Prostate gland (tissue), 2 donors: Measurements from ENCODE around the gene SLU7.

Experiments
- CTCF ChIP-seq, 4 experiments: fragments of 200-600 bp in 2 of 4; fragments of 450-650 bp in 2 of 4; sonication (generic) in 2 of 4; IDR thresholded peaks; 1 replicate in 3 of 4; 2 replicates in 1 of 4; pipeline ENCODE4 v1.5.1; 2016 to 2019; ENCODE audit warnings: antibody characterized with exemption in 4 of 4, mild to moderate bottlenecking in 2 of 4, moderate library complexity in 2 of 4
- POLR2A ChIP-seq: fragments of 450-650 bp; IDR thresholded peaks from one replicate; pipeline ENCODE4 v1.6.1; 2016; ENCODE audit warnings: antibody characterized with exemption, mild to moderate bottlenecking

DNA sequence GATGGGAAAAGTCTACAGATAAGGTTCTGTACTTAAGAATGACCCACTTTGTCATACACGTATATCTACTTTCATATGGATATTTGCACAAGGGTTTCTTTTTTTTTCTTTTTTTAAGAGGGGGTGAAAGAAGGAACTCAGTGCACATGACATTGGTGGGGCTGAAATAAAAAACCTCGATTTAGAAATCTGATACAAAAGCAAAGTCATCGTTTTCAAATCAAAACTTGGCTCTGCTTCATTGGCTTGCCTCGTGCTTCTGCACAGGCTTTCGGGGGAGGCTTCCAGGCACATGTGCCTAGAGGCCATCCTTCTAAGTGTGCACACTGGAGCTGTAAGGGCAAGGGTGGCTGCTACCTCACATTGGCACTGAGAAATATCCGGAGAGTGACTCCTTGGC, 33.9 kb upstream of the SLU7 start:
- no peak for TF ChIP-seq CTCF (IDR thresholded peaks at IDR 0.05)
- TF ChIP-seq POLR2A: no peak
